WERI-Rb-1 (cell line): Measurements from ENCODE around the gene DUSP8.
"Not testable (repeated sequence)": the region's sequence is repeated elsewhere in the genome, so short reads cannot be mapped to it uniquely, and the experiment has no call there.

Experiments used
- DNase-seq: peaks from one replicate; pipeline ENCODE4 v3.0.0-alpha.2; 2020
- H3K27ac ChIP-seq: fragments of 250-450 bp; sonication (Bioruptor Pico); 2 replicates; pipeline ENCODE4 v1.5.1; 2020; ENCODE audit warnings: mild to moderate bottlenecking, moderate library complexity
- H3K27me3 ChIP-seq: fragments of 250-450 bp; sonication (Bioruptor Pico); 2 replicates; pipeline ENCODE4 v1.5.1; 2021; ENCODE audit warnings: mild to moderate bottlenecking, low read depth, moderate library complexity; ENCODE audit not compliant: insufficient read depth, severe bottlenecking
- H3K36me3 ChIP-seq: fragments of 250-450 bp; sonication (Bioruptor Pico); 2 replicates; pipeline ENCODE4 v1.5.1; 2020; ENCODE audit warnings: mild to moderate bottlenecking, moderate library complexity
- H3K4me3 ChIP-seq: 2 replicates; pipeline ENCODE4 v1.5.1; 2011; ENCODE audit warnings: low read depth, mild to moderate bottlenecking, control low read depth, low read length
- H3K9me3 ChIP-seq: fragments of 250-450 bp; sonication (Bioruptor Pico); 2 replicates; pipeline ENCODE4 v1.5.1; 2021; ENCODE audit warnings: mild to moderate bottlenecking, moderate library complexity; ENCODE audit not compliant: severe bottlenecking
- TF ChIP-seq, protein P1 (sequence below): IDR thresholded peaks from 2 replicates; pipeline ENCODE4 v1.5.1; 2011; ENCODE audit warnings: low read depth, mild to moderate bottlenecking, control low read depth, inconsistent platforms, low read length

Gene DUSP8

DNA sequence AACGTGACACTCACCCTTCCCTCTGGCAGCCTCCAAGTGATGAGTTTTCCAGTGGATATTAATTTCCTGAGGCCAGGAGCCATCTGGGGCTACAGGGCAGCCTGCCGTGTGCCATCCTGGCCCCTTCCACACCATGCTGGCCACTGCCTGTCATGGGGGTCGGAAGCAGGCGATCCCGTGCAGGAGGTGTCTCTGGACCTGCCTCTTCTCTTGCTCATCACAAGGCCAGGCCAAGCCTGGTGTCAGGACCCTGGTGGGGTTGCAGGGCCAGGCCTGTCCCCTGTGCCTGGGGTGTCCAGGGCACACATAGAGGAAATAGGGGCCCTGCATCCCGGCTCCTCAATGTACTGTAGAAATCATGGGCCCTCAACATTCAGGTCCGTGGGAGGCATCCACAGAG is 32.6 kb upstream of the DUSP8 start:
- Histone ChIP-seq H3K27ac (no peak overlapping the region), H3K27me3 (peaks cover 48% of the 10 kb centered on the region), H3K36me3 (no peaks in the 10 kb centered on the region), H3K9me3 (no peaks in the 10 kb centered on the region), H3K4me3 (no peak overlapping the region)
- TF ChIP-seq, protein P1, sequence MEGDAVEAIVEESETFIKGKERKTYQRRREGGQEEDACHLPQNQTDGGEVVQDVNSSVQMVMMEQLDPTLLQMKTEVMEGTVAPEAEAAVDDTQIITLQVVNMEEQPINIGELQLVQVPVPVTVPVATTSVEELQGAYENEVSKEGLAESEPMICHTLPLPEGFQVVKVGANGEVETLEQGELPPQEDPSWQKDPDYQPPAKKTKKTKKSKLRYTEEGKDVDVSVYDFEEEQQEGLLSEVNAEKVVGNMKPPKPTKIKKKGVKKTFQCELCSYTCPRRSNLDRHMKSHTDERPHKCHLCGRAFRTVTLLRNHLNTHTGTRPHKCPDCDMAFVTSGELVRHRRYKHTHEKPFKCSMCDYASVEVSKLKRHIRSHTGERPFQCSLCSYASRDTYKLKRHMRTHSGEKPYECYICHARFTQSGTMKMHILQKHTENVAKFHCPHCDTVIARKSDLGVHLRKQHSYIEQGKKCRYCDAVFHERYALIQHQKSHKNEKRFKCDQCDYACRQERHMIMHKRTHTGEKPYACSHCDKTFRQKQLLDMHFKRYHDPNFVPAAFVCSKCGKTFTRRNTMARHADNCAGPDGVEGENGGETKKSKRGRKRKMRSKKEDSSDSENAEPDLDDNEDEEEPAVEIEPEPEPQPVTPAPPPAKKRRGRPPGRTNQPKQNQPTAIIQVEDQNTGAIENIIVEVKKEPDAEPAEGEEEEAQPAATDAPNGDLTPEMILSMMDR: no peak
- no peak for DNase-seq

DNA sequence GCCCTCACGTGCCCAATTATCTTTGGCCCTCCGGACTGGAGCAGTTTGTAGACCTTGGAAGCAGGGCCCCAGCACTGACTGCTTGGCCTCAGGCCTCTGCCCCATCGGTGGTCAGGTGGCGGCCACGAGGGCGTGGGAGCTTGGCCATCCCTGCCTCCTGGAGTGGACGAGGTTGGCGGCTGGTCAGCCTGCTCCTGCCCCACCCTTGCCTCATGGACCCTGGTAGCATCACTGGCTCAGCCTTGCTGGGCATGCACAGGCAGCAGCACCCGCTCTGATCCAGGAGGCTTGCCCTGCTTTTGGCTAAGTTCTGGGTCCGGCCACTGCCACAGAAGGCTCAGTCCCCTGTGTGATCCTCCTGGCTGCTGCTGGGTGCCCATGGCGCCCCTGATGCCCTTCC is 32.1 kb upstream of the DUSP8 start:
- Histone ChIP-seq H3K27ac (no peak overlapping the region), H3K27me3 (peaks cover 47% of the 10 kb centered on the region), H3K4me3 (no peak overlapping the region), H3K36me3 (no peaks in the 10 kb centered on the region), H3K9me3 (no peaks in the 10 kb centered on the region)
- TF ChIP-seq, protein P1: no peak
- no peak for DNase-seq

DNA sequence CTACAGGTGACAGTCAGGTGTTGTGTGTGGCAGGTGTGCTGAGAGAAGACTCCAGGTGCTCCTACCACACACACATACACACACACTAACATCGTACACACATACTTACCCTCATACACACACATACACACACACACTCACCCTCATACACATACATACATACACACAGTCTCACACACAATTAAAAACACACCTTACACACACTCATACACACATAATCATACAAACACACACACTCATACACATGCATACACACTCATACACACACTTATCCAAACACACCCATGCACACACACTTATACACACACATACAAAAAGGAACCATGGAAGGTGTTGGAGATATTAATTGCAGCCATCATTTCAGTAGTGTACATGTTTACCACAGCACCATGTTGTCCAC is 31.6 kb upstream of the DUSP8 start:
- no peak overlapping the region for H3K4me3 ChIP-seq
- no peaks in the 10 kb centered on the region for H3K9me3 ChIP-seq
- H3K36me3 ChIP-seq: no peaks in the 10 kb centered on the region
- H3K27me3 ChIP-seq: peaks cover 41% of the 10 kb centered on the region
- TF ChIP-seq, protein P1: no peak
- no peak for DNase-seq
- no peak overlapping the region for H3K27ac ChIP-seq

DNA sequence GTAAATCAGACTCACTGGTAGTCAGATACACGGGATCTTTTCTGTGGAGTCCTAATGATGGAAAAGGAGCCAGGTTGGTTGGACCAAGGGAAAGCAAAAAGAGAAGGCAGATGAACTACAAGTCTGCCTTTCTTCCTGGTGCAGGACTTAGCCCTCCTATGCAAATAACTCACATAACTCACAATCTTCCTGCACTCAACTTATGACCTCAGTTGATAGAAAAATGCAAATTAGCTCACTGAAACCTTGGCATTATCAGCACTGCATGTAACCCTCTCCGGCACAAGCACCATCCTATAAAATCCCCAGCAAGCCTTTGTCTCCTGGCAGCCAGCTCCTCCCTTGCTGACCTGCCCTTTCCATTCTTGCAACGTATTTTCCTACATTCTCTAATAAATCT is 29.6 kb upstream of the DUSP8 start:
- not testable (repeated sequence) for H3K36me3 ChIP-seq, H3K9me3 ChIP-seq, H3K27ac ChIP-seq, DNase-seq, H3K4me3 ChIP-seq
- peaks cover 43% of the 10 kb centered on the region for H3K27me3 ChIP-seq

DNA sequence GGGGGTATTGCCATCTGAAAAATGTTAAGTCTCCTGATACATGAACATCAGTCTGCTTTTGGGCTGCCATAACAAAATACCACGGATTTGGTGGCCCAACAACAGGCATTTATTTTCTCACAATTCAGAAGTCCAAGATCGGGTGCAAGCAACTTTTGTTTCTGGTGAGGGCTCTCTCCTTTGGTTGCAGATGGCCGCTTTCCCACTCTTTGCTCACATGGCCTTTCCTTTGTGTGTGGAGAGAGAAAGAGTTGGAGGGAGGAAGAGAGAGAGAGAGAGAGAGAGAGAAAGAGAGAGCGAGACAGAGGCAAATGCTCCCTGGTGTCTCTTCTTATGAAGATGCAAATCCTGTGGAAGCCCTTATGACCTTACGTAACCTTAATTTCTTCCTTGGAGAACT is 28.6 kb upstream of the DUSP8 start:
- TF ChIP-seq, protein P1: no peak
- H3K27me3 ChIP-seq: peaks cover 40% of the 10 kb centered on the region
- H3K36me3 ChIP-seq: no peaks in the 10 kb centered on the region
- no peak overlapping the region for H3K27ac ChIP-seq
- no peak overlapping the region for H3K4me3 ChIP-seq
- no peak for DNase-seq
- H3K9me3 ChIP-seq: no peaks in the 10 kb centered on the region

DNA sequence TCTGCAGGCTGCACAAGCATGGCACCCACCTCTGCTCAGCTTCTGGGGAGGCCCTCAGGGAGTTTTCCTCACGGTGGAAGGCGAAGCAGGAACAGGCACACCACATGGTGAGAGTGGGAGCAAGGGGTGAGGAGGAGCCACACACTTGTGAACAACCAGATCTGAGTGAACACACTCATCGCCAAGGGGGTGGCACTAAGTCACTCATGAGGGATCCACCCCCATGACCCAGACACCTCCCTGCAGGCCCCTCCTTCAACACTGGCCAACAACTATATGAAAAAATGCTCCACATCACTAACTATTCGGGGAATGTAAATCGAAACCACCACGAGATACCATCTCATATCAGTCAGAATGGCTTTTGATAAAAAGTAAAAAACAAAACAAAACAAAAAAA is 26.7 kb upstream of the DUSP8 start:
- TF ChIP-seq, protein P1: no peak

DNA sequence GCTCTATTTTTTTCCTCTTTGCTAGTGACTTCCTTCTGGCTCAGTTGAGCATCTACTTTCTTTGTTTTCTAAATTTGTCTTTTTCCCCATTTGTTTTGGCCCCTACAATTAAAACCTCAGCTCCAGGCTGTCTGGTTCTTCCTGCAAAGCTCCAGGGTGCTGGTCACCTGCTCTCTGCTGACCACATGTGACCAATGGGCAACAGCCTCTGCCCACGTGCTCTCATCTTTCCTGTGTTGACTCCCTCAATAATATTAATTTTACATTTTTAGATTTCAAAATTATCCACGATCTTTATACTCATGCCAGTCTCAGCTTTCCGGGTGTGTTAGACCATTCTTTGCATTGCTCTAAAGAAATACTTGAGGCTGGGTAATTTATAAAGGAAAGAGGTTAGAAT is 26.3 kb upstream of the DUSP8 start:
- H3K9me3 ChIP-seq, DNase-seq, H3K4me3 ChIP-seq, H3K36me3 ChIP-seq, H3K27ac ChIP-seq: not testable (repeated sequence)
- H3K27me3 ChIP-seq: peaks cover 46% of the 10 kb centered on the region

More for the DNA sequence above, 26.7 kb upstream of the DUSP8 start:
- no peaks in the 10 kb centered on the region for H3K9me3 ChIP-seq
- H3K36me3 ChIP-seq: no peaks in the 10 kb centered on the region
- DNase-seq: no peak
- H3K27ac ChIP-seq: no peak overlapping the region
- peaks cover 46% of the 10 kb centered on the region for H3K27me3 ChIP-seq
- no peak overlapping the region for H3K4me3 ChIP-seq
